HFFc6 (cell line): ENCODE measurements around the gene TNS3. TPM values are rescaled to one million over a fixed set of nuclear protein-coding genes. Genes with fewer than 3 reads are reported as not detected.

Source experiments
- DNase-seq: peaks from one replicate; pipeline ENCODE4 v3.0.0-alpha.2; 2018
- H3K27ac Mint-ChIP-seq: 2 replicates; pipeline ENCODE4 v1.8.0; 2020; ENCODE audit warnings: mild to moderate bottlenecking, mixed read lengths
- H3K27me3 Mint-ChIP-seq: 2 replicates; pipeline ENCODE4 v1.8.0; 2021; ENCODE audit warnings: mild to moderate bottlenecking, moderate library complexity, mixed read lengths; ENCODE audit not compliant: insufficient read depth
- H3K36me3 Mint-ChIP-seq: 2 replicates; pipeline ENCODE4 v1.8.0; 2021; ENCODE audit warnings: low read depth, mixed read lengths
- H3K4me1 Mint-ChIP-seq: 2 replicates; pipeline ENCODE4 v1.8.0; 2020; ENCODE audit warnings: low read depth, mixed read lengths
- H3K4me3 Mint-ChIP-seq: 2 replicates; pipeline ENCODE4 v1.8.0; 2020; ENCODE audit warnings: mild to moderate bottlenecking, moderate library complexity, mixed read lengths
- H3K9me3 Mint-ChIP-seq: 2 replicates; pipeline ENCODE4 v1.8.0; 2020; ENCODE audit warnings: mild to moderate bottlenecking, mixed read lengths
- CTCF ChIP-seq: fragments of 200-600 bp; sonication (generic); IDR thresholded peaks from 2 replicates; pipeline ENCODE4 v1.5.0; 2021; ENCODE audit warnings: antibody characterized with exemption, mild to moderate bottlenecking
- total RNA-seq, 6 experiments: library from RNA; stranded (reverse); fragmentation: NEBNext Ultra II Directional; extraction: Animal tissue kit (Norgen Biotek cat#: 25700); gene quantifications; 2 replicates in 1 of 6; 3 replicates in 5 of 6; pipeline ENCODE4 v1.2.3, GENCODE V29; 2021

Gene TNS3
- total RNA-seq, 6 experiments from 2014 or later, result 50.8 to 77.0 (median 67.8) TPM

- H3K27ac Mint-ChIP-seq, result no peak overlapping the region
- no peaks in the 10 kb centered on the region for H3K9me3 Mint-ChIP-seq
- H3K27me3 Mint-ChIP-seq, result peaks cover 2% of the 10 kb centered on the region; the same call in 1 of the 2 replicates
- DNase-seq, result no peak
- peaks cover 9% of the 10 kb centered on the region for H3K36me3 Mint-ChIP-seq
- no peak overlapping the region for H3K4me3 Mint-ChIP-seq
- peaks cover 36% of the 10 kb centered on the region for H3K4me1 Mint-ChIP-seq
- no peak for TF ChIP-seq CTCF
Measured at GRCh38 chr7:47374538-47374937, 207.4 kb downstream of the TNS3 start.

- no peaks in the 10 kb centered on the region for H3K9me3 Mint-ChIP-seq
- DNase-seq, result no peak
- no peak overlapping the region for H3K4me3 Mint-ChIP-seq
- peaks cover 14% of the 10 kb centered on the region for H3K36me3 Mint-ChIP-seq
- H3K4me1 Mint-ChIP-seq, result peaks cover 34% of the 10 kb centered on the region
- H3K27ac Mint-ChIP-seq, result no peak overlapping the region
- TF ChIP-seq CTCF, result no peak
- peaks cover 2% of the 10 kb centered on the region; the same call in 1 of the 2 replicates for H3K27me3 Mint-ChIP-seq
Measured at GRCh38 chr7:47373871-47374451, 207.9 kb downstream of the TNS3 start.

- no peak for TF ChIP-seq CTCF
- Mint-ChIP-seq H3K4me1 (peaks cover 33% of the 10 kb centered on the region), H3K9me3 (no peaks in the 10 kb centered on the region), H3K4me3 (no peak overlapping the region), H3K36me3 (peaks cover 18% of the 10 kb centered on the region), H3K27me3 (peaks cover 2% of the 10 kb centered on the region), H3K27ac (no peak overlapping the region)
- no peak for DNase-seq
Measured at GRCh38 chr7:47371733-47372368, 210.1 kb downstream of the TNS3 start.

- DNase-seq, result no peak
- H3K4me3 Mint-ChIP-seq, result no peak overlapping the region
- no peak for TF ChIP-seq CTCF
- H3K27me3 Mint-ChIP-seq, result peaks cover 2% of the 10 kb centered on the region
- H3K4me1 Mint-ChIP-seq, result peaks cover 28% of the 10 kb centered on the region
- no peaks in the 10 kb centered on the region for H3K9me3 Mint-ChIP-seq
- H3K27ac Mint-ChIP-seq, result no peak overlapping the region
- peaks cover 18% of the 10 kb centered on the region for H3K36me3 Mint-ChIP-seq
Measured at GRCh38 chr7:47371317-47371716, 210.6 kb downstream of the TNS3 start.

GRCh38 chr7:47370461-47371042, 211.4 kb downstream of the TNS3 start:
- no peak overlapping the region for H3K27ac Mint-ChIP-seq
- TF ChIP-seq CTCF, result no peak
- peaks cover 20% of the 10 kb centered on the region for H3K4me1 Mint-ChIP-seq
- no peak for DNase-seq
- no peaks in the 10 kb centered on the region; the same call in none of the 2 replicates for H3K27me3 Mint-ChIP-seq
- H3K9me3 Mint-ChIP-seq, result no peaks in the 10 kb centered on the region
- no peak overlapping the region for H3K4me3 Mint-ChIP-seq
- H3K36me3 Mint-ChIP-seq, result peaks cover 15% of the 10 kb centered on the region
